Right renal pelvis (tissue), 4 donors: ENCODE data around the gene TAF11L9. TPM values are rescaled to one million over a fixed set of nuclear protein-coding genes. Genes with fewer than 3 reads are reported as not detected.
"Not testable (repeated sequence)": the region's sequence is repeated elsewhere in the genome, so short reads cannot be mapped to it uniquely, and the experiment has no call there.

Experiments
- DNase-seq, 4 donors: peaks; one replicate each; pipeline ENCODE4 v3.0.0-alpha.2; 2013; ENCODE audit warnings: low read depth in 4 of 4, low spot score in 3 of 4, missing footprints in 1 of 4
- polyA plus RNA-seq, 4 donors: library from polyadenylated mRNA; unstranded; fragments of 120-200 nt; gene quantifications; one replicate each; pipeline ENCODE4 v1.2.1, GENCODE V29; 2013; ENCODE audit not compliant: insufficient read length in 4 of 4

TAF11L9 gene
- polyA plus RNA-seq = not detected

DNA sequence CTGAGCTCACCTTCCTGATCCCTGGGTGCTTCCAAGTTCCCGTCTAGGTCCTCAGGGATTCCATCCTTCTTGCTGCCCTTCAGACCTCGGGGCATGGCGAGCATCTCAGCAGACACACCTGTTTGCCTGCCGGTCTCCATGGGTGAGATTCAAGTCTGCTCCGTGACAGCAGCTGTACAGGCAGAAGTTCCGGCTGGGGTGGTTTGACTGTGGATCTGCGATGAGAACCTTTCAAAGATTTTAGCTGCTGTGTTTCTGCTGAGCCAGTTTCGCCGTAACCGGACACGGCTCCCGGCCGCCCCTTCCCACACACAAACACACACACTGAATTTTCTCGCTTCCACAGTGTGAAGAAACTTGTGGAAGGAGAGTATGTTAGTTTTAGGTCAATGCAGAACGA lies at the start of gene TAF11L9:
TAF11L9 (minus strand) TSS at position 140 of the 400 bp plus-strand sequence.
- not testable (repeated sequence) for DNase-seq

DNA sequence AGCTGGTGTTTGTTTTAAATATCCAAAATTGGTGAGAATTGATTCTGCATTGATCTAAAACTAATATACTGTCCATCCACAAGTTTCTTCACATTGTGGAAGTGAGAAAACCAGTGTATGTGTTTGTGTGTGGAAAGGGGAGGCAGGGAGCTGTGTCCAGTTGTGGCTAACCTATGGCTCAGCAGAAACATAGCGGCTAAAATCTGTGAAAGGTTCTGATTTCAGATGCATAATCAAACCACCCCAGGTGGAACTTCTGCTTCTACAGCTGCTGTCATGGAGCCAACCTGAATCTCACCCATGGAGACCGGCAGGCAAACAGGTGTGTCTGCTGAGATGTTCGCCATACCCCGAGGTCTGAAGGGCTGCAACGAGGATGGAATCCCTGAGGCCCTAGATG lies 40.0 kb upstream of the TAF11L9 start, which contains the start of gene TAF11L14:
TAF11L14 (plus strand) TSS at position 301 of the 400 bp plus-strand sequence.
- no peak for DNase-seq

DNA sequence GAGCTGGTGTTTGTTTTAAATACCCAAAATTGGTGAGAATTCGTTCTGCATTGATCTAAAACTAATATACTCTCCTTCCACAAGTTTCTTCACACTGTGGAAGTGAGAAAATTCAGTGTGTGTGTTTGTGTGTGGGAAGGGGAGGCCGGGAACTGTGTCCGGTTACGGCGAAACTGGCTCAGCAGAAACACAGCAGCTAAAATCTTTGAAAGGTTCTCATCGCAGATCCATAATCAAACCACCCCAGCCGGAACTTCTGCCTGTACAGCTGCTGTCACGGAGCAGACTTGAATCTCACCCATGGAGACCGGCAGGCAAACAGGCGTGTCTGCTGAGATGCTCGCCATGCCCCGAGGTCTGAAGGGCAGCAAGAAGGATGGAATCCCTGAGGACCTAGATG lies 37.6 kb upstream of the TAF11L9 start, which contains the start of gene TAF11L13:
TAF11L13 (plus strand) TSS at position 301 of the 400 bp plus-strand sequence.
- not testable (repeated sequence) for DNase-seq

- no peak for DNase-seq
Observed at GRCh38 chr5:17625686-17626085, 31.5 kb upstream of the TAF11L9 start.

DNA sequence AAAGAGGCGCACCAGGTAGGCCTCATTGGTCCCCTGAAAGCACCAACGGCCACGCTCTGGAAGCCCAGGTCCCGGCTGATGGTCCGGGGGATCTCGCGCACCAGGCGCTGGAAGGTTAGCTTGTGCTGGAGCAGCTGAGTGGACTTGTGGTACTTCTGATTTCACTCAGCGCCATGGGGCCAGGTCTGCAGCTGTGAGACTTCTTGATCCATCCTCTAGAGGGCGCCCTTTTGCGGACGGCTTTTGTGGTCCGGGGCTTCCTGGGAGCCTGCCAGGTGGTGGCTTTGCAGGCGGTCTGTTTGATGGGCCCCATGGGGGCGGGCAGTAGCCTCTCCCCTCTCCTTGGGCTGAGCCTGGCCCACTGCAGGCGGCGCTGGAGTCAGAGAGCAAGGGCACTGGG lies 26.4 kb upstream of the TAF11L9 start:
- DNase-seq = no peak

- DNase-seq = no peak
Observed at GRCh38 chr5:17619354-17619753, 25.2 kb upstream of the TAF11L9 start.

DNA sequence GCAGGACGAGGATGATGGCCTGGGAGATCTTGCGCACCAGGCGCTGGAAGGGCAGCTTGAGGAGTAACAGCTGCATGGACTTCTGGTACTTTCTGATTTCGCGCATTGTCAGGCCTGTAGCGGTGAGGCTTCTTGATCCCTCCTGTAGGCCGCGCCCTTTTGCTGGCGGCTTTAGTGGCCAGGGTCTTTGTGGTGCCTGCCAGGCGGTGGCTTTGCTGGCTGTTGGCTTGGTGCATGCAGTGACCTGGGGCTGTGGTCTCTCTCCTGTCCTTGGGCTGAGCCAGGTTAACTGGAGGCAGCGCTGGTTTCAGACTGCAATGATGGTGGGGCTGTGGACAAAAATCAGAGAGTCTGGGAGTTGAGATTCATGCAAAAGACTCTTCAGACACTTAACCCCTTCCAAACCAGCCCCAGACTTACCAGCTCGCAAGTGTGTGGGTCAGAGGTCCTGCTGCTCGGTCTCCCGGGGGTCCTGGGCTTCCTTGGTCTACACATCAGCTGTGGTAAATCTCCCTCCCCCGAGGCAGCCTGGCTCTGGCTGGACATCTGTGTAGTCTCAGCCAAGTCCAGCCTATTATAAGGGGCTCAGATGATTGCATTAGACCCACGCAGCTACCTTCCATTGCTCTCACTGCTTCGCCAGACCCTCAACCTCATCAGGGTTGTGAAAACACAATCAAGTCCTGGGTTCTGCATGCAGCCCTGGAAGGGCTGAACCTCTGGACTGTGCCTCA lies 20.8 kb upstream of the TAF11L9 start:
- no peak for DNase-seq

- not testable (repeated sequence) for DNase-seq
Observed at GRCh38 chr5:17610092-17610491, 15.9 kb upstream of the TAF11L9 start, which contains the start of gene TAF11L12. Gene TAF11L12, plus strand, starts transcription at chr5:17610392.

DNA sequence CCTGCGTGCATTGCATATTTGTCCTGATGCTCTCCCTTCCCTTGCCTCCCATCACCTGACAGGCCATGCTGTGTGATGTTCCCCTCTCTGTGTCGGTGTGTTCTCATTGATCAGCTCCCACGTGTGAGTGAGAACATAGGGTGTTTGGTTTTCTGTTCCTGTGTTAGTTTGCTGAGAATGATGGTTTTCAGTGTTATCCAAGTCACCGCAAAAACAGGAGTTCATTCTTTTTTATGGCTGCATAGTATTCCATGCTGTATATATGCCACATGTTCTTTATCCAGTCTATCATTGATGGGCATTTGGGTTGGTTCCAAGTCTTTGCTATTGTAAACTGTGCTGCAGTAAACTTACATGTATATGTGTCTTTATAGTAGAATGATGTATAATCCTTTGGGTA lies 13.3 kb upstream of the TAF11L9 start:
- DNase-seq = not testable (repeated sequence)

- DNase-seq = no peak
Observed at GRCh38 chr5:17604951-17605350, 10.8 kb upstream of the TAF11L9 start.

- not testable (repeated sequence) for DNase-seq
Observed at GRCh38 chr5:17603880-17604279, 9.7 kb upstream of the TAF11L9 start, which contains the start of gene TAF11L11. Gene TAF11L11, plus strand, starts transcription at chr5:17604183.

DNA sequence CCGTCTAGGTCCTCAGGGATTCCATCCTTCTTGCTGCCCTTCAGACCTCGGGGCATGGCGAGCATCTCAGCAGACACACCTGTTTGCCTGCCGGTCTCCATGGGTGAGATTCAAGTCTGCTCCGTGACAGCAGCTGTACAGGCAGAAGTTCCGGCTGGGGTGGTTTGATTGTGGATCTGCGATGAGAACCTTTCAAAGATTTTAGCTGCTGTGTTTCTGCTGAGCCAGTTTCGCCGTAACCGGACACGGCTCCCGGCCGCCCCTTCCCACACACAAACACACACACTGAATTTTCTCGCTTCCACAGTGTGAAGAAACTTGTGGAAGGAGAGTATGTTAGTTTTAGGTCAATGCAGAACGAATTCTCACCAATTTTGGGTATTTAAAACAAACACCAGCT lies 3.5 kb upstream of the TAF11L9 start, which contains the start of gene TAF11L10:
TAF11L10 (minus strand) TSS at position 101 of the 400 bp plus-strand sequence.
- not testable (repeated sequence) for DNase-seq

DNA sequence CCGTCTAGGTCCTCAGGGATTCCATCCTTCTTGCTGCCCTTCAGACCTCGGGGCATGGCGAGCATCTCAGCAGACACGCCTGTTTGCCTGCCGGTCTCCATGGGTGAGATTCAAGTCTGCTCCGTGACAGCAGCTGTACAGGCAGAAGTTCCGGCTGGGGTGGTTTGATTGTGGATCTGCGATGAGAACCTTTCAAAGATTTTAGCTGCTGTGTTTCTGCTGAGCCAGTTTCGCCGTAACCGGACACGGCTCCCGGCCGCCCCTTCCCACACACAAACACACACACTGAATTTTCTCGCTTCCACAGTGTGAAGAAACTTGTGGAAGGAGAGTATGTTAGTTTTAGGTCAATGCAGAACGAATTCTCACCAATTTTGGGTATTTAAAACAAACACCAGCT lies 3.3 kb downstream of the TAF11L9 start, which contains the start of gene TAF11L8:
TAF11L8 (minus strand) TSS at position 101 of the 400 bp plus-strand sequence.
- DNase-seq = not testable (repeated sequence)

- not testable (repeated sequence) for DNase-seq
Observed at GRCh38 chr5:17585658-17586057, 8.5 kb downstream of the TAF11L9 start, which contains the start of gene TAF11L7. Gene TAF11L7, minus strand, starts transcription at chr5:17585758.

Other genes starting within 250 kb of the TAF11L9 start
- gene TAF11L2, start 96.2 kb downstream of the TAF11L9 start, polyA plus RNA-seq = not detected
- not detected for gene TAF11L3, start 76.0 kb downstream of the TAF11L9 start, polyA plus RNA-seq
- gene TAF11L4, start 72.6 kb downstream of the TAF11L9 start, polyA plus RNA-seq = not detected
- not detected for gene TAF11L5, start 69.2 kb downstream of the TAF11L9 start, polyA plus RNA-seq
- gene TAF11L6, start 65.7 kb downstream of the TAF11L9 start, polyA plus RNA-seq = not detected
- gene TAF11L7, start 8.6 kb downstream of the TAF11L9 start, polyA plus RNA-seq = not detected
- gene TAF11L8, start 3.4 kb downstream of the TAF11L9 start, polyA plus RNA-seq = not detected
- not detected for gene TAF11L10, start 3.4 kb upstream of the TAF11L9 start, polyA plus RNA-seq
- not detected for gene TAF11L11, start 9.8 kb upstream of the TAF11L9 start, polyA plus RNA-seq
- not detected for gene TAF11L12, start 16.0 kb upstream of the TAF11L9 start, polyA plus RNA-seq
- gene TAF11L13, start 37.7 kb upstream of the TAF11L9 start, polyA plus RNA-seq = not detected
- gene TAF11L14, start 40.1 kb upstream of the TAF11L9 start, polyA plus RNA-seq = not detected